SK-N-SH treated with all-trans-retinoic acid at 6 μM for 48 hours (cell line): ENCODE results near the gene TNFRSF25.

ENCODE experiments used
- CREB5 ChIP-seq: fragments of 250-450 bp; sonication (Bioruptor Pico); IDR thresholded peaks from 2 replicates; pipeline ENCODE4 v1.5.1; 2020; ENCODE audit warnings: low read depth, mild to moderate bottlenecking, moderate library complexity
- ESRRG ChIP-seq: fragments of 250-450 bp; sonication (Bioruptor Pico); IDR thresholded peaks from 2 replicates; pipeline ENCODE4 v1.6.1; 2021; ENCODE audit warnings: mild to moderate bottlenecking
- ZC3H10 ChIP-seq: fragments of 250-450 bp; sonication (Bioruptor Pico); IDR thresholded peaks from 2 replicates; pipeline ENCODE4 v1.5.1; 2021; ENCODE audit warnings: mild to moderate bottlenecking, moderate library complexity
- ZFP30 ChIP-seq: fragments of 450-650 bp; formaldehyde crosslinking; IDR thresholded peaks from 2 replicates; pipeline ENCODE4 v1.5.0; 2022; ENCODE audit warnings: mild to moderate bottlenecking, moderate library complexity
- ZNF565 ChIP-seq: fragments of 450-650 bp; formaldehyde crosslinking; conservative IDR thresholded peaks from 2 replicates; pipeline ENCODE4 v1.5.0; 2020; ENCODE audit warnings: low read depth, mild to moderate bottlenecking, moderate library complexity
- ZNF8 ChIP-seq: fragments of 450-650 bp; formaldehyde crosslinking; IDR thresholded peaks from 2 replicates; pipeline ENCODE4 v1.5.0; 2020; ENCODE audit warnings: mild to moderate bottlenecking, moderate library complexity
- TF ChIP-seq, protein P1 (sequence below): fragments of 250-450 bp; sonication (Bioruptor Pico); IDR thresholded peaks from 2 replicates; pipeline ENCODE4 v1.8.0; 2020; ENCODE audit warnings: mild to moderate bottlenecking, moderate library complexity, borderline replicate concordance

DNA sequence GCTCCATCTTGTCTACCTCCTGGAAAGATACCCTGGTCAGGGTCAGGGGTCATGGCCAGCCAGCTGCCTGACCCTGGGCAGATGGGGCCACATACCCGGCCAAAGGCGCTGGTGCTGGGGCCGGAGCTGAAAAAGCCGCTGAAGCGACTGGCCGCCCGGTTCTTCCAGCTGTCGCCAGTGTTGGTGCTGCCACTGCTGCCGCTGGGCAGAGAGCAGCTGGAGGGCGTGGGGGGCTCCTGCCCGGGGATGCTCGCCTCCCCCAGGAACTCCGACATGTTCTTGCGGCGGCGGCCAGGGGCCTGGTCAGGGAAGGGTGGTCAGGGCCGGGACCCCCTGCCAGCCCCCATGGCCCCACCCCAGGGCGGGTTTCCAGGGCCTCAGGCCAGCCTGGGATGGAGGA lies 7.2 kb upstream of the TNFRSF25 start:
- TF ChIP-seq CREB5 (CRISPR knock-in tag) (no peak), ZFP30 (CRISPR knock-in tag) (no peak), ZC3H10 (CRISPR knock-in tag) (no peak), ESRRG (CRISPR knock-in tag) (no peak), ZNF565 (CRISPR knock-in tag) (no peak), ZNF8 (no peak)
- TF ChIP-seq, protein P1, sequence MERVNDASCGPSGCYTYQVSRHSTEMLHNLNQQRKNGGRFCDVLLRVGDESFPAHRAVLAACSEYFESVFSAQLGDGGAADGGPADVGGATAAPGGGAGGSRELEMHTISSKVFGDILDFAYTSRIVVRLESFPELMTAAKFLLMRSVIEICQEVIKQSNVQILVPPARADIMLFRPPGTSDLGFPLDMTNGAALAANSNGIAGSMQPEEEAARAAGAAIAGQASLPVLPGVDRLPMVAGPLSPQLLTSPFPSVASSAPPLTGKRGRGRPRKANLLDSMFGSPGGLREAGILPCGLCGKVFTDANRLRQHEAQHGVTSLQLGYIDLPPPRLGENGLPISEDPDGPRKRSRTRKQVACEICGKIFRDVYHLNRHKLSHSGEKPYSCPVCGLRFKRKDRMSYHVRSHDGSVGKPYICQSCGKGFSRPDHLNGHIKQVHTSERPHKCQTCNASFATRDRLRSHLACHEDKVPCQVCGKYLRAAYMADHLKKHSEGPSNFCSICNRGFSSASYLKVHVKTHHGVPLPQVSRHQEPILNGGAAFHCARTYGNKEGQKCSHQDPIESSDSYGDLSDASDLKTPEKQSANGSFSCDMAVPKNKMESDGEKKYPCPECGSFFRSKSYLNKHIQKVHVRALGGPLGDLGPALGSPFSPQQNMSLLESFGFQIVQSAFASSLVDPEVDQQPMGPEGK (CRISPR knock-in tag): no peak
